GM19043 (cell line): ENCODE data around the gene HNRNPD.
"Not testable (repeated sequence)": the region's sequence is repeated elsewhere in the genome, so short reads cannot be mapped to it uniquely, and the experiment has no call there.

Source experiments
- ATAC-seq: cut with Tn5 transposase; IDR thresholded peaks from one replicate; pipeline ENCODE4 v1.9.1; 2021; ENCODE audit warnings: low read depth; ENCODE audit not compliant: unreplicated experiment

Gene HNRNPD, protein sequence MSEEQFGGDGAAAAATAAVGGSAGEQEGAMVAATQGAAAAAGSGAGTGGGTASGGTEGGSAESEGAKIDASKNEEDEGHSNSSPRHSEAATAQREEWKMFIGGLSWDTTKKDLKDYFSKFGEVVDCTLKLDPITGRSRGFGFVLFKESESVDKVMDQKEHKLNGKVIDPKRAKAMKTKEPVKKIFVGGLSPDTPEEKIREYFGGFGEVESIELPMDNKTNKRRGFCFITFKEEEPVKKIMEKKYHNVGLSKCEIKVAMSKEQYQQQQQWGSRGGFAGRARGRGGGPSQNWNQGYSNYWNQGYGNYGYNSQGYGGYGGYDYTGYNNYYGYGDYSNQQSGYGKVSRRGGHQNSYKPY

DNA sequence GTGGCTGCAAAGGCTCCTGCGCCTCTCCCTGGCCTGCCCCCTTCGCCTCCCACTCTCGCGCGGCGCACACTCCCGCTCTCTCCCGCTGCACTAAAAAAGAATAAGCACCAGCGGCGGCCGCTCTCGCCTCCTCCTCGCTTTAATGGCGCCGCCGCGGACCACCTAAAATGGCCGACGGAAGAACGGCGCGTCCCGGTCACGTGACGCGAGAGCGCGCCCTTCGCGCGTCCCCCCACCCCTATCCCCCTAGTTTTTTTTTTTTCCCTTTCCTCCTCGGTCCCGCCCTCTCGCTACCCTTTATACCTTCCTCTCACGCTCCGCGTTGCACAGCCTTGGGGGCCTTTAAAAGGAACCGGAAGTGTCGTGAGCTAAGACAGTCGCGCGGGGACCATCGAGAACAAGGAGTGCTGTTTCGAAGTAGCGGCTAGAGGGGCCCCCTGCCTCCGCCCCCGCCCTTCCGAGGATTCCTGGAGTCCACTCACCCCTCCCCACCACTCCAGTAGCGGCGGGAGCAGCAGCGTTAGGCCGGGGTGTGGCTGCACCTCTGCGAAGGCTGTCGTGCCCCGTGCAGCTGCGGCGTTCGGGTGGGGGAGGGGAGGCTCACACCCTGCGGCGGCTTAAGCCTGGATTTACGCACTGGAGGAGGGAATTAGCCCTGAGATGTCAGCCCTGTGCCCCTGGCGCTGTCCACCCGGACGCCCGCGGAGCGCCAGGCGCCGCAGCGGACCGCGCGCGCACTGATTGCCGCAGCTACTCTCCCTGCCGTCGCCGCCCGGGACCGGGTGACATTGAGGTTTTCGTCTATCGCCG lies at the start of gene HNRNPD:
TSS of gene HNRNPD (minus strand) at position 176 of the 810 bp plus-strand sequence. CDS start 313 bp downstream, outside the sequence.
- peak; percentile 94 for ATAC-seq

DNA sequence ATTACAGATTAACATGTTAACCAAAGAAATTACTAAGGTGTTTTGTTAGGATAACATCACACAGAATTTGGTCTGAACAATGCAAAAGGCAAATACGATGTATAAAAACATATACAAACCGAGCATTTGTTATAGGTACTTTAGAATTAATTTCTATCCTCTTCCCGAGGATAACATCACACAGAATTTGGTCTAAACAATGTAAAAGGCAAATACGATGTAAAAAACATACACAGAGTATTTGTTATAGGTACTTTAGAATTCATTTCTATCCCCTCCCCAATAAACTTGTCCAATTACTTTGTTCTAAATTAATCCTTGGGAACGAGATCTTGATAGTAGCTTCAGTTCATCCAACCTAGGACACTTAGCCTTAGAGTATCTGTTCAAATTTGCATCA lies 48.8 kb upstream of the HNRNPD start:
- no peak for ATAC-seq

DNA sequence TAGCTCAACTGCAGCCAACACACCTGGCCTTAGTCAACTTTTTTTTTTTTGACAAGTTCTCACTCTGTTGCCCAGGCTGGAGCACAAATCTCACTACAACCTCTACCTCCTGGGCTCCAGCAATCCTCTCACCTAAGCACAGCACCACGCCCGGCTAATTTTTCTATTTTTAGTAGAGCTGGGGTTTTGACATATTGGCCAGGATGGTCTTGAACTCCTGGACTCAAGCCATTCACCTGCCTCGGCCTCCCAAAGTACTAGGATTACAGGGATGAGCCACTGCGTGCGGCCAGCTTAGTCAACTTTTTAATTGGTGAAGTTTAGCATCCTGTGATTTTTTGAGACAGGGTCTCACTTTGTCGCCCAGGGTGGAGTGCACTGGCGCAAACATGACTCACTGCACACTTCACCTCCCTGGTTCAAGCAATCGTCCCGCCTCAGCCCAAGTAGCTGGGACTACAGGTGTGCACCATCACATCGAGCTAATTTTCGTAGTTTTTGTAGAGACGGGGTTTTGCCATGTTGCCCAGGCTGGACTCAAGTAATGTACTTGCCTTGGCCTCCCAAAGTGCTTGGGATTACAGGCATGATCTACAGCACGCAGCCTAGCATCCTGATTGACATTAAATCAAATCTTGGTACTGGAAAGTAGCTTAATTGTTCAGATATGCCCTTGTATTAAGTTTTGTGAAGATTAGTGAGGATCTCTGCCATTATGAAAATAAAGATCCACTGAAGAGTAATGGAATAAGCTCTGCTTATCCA lies 48.2 kb upstream of the HNRNPD start:
- no peak for ATAC-seq

DNA sequence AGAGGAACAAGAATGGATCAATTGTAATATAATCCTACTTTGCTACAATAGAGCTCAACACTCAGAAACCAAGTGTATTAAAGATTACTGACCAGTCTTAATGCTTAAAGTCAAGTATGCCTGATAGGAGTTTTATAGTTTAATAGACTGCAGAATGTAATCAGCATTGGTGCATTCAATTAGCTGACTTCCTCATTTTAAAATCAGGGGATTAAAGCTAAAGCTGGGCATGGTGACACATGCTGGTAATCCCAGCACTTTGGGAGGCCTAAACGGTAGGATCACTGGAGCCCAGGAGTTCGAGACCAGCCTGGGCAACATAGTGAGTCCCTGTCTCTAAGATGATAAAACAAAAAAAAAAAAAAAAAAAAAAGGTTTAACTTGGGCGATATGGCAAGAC lies 45.7 kb upstream of the HNRNPD start:
- no peak for ATAC-seq

DNA sequence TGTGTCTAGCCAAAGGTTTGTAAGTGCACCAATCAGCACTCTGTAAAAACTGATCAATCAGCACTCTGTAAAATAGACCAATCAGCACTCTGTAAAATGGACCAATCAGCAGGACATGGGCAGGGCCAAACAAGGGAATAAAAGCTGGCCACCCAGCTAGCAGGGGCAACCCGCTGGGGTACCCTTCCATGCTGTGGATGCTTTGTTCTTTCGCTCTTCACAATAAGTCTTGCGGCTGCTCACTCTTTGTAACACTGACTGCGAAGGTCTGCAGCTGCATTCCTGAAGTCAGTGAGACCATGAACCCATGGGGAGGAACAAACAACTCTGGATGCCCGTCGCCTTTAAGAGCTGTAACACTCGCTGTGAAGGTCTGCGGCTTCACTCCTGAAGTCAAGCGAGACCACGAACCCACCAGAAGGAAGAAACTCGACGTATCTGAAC lies 42.2 kb upstream of the HNRNPD start:
- no peak for ATAC-seq

DNA sequence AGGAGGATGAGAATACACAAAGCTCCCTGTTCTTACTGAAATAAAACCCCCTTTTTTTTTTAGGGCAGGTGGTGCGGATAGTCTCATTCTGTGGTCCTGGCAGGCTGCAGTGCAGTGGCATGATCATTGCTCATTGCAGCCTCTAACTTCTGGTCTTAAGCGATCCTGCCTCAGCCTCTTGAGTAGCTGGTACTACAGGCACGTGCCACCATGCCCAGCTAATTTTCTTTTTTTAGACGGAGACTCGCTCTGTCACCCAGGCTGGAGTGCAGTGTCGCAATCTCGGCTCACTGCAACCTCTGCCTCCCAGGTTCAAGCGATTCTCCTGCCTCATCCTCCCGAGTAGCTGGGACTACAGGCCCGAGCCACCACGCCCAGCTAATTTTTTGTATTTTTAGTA lies 41.3 kb upstream of the HNRNPD start:
- ATAC-seq, result not testable (repeated sequence)

DNA sequence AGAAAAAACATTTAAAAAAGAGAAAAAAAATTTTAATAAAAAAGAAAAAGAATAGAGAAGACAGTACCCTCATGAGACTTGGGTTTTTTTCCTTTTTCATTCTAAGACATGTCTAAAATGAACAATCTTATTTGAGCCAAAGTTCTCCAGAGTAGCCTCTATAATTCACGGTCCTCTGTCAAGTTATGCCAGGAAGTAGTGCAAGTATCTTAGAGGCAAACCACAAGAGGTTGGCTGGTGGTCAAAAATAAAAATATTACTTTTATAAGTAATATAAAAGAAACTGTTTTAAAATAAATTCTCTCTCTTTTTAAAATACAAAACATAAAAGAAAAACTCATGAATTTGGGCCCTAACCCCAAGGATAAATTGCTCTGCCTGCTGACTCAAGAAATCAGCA lies 29.9 kb upstream of the HNRNPD start:
- ATAC-seq, result no peak

DNA sequence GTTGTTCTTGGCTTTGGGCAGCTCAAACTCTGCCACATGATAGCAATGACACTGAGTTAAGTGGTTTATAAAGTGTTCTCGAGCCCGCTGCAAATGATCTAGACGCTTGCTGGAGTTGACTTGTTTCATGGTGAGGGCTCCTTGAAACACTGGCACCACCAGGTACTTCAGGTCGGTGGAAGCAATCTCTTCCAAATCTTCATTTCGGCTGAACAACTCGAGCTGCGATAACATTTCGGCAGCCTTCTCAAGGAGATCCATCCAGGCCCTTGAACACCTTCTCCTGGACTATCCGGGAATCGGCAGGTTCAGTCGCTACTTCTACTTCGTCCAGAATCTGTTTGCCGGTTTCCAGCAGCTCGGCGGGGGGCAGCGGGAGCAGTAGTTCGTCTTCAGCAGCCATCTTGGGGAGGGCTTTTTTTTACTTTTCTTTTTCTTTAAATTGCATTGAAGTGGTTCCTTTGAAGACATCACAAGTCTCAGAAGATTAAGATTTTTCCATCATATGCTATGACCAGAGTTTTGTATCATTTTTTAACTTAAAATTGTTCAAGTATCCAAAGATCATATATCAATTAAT lies 28.5 kb upstream of the HNRNPD start:
- no peak for ATAC-seq

DNA sequence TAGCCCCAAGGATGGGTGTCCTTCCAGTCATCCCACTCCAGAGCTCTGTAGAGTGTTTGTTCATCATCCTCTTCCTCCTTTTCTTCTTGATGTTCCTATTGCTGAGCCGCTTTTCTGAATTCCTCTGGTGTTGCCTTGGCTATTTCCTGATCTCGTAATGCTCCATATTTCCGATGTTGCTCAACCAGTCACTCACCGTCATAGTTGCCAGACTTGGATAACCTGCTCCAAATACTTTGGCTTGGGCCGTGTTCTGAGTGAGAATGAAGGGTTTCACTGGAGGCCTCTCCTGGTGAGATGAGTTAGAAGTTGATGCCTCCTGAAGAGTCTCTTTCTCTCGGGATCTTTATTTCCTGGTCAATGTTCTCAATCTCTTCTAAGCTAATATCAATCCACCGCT lies 27.8 kb upstream of the HNRNPD start:
- ATAC-seq, result no peak

DNA sequence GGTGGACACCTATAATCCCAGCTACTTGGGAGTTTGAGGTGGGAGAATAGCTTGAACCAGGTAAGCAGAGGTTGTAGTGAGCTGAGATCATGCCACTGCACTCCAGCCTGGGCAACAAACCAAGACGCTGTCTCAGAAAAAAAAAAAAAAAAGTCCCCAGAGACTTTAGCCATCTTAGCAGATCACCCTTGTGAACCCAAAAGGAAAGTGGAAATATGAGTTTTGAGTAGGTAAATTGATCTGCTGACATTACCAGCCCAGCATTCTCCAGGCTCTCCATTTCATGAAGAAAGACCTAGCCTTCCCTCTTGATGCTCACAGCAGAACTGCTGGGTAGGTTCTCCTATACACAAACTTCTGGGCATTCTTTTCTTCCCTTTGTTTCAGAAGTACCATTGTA lies 24.5 kb upstream of the HNRNPD start:
- no peak for ATAC-seq

DNA sequence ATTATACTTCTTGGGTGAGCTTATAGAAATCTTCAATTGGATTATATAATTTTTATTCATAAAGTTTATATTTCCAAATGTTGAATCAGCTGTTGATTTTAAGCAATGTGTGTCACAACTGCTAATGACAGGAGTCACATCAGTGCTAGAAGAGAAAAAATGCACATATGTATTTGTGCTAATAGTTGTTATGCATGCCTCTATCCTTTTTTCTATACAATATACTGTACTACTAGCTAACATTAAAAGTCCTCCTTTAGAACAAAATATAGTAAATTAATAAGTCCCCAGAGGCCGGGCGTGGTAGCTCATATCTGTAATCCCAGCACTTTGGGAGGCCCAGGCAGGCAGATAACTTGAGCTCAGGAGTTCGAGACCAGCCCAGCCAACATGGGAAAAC lies 23.7 kb upstream of the HNRNPD start:
- ATAC-seq, result no peak

DNA sequence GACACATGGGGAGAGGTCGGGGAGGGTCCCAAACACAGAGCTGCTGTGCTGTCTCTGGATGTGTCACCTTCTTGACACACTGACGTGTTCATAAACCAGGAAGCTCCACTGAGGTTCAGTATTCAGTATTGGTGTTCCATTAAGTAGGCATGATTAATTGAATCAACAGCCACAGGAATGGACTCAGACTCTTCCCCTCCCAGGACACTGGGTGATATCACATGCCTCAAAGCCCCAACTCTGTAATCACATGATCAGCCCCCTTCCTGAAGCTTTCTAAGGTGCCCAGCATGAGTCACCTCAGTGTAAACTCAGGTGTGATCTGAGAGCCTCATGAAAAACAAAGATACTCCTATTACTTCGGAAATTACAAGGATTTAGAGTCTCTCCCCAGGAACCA lies 21.1 kb upstream of the HNRNPD start:
- no peak for ATAC-seq

DNA sequence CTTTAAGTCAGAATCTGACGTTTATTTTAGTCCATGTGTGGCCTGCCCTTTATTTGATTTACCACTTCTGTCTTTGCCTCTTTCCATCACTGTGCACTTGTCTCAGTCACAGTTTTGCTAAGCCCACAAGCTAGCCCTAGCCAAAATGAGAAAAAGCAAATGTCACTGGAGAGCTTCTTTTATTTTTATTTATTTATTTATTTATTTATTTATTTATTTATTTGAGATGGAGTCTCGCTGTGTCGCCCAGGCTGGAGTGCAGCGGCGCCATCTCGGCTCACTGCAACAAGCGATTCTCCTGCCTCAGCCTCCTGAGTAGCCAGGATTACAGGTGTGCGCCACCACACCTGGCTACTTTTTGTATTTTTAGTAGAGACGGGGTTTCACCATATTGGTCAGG lies 16.3 kb upstream of the HNRNPD start:
- ATAC-seq, result not testable (repeated sequence)

DNA sequence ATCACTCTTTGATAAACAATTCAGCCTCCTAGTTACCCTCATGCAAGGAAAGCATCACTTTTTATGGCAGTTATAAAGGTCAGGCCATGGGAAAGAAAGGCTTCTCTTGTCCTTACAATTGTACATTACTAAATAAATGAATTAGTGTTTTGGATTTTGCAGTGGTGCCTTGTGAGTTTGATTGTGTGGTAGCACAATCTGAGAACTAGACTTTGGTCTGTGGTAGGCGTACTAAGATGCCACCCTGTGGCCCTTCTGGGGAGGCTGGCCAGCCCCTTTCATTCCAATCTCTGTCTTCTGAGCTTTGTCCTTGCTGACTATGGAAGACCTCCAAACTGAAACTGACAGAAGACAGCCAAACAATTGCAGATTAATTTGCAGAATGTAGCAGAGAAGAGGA lies 14.6 kb upstream of the HNRNPD start:
- no peak for ATAC-seq

DNA sequence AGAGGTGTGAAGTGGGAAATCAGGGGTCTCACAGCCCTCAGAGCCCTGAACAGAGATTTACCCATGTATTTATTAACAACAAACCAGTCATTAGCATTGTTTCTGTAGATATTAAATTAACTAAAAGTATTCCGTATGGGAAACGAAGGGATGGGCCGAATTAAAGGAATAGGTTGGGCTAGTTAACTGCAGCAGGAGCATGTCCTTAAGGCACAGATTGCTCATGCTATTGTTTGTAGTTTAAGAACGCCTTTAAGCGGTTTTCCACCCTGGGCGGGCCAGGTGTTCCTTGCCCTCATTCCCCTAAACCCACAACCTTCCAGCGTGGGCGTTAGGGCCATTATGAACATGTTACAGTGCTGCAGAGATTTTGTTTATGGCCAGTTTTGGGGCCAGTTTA lies 12.5 kb upstream of the HNRNPD start:
- ATAC-seq, result not testable (repeated sequence)

DNA sequence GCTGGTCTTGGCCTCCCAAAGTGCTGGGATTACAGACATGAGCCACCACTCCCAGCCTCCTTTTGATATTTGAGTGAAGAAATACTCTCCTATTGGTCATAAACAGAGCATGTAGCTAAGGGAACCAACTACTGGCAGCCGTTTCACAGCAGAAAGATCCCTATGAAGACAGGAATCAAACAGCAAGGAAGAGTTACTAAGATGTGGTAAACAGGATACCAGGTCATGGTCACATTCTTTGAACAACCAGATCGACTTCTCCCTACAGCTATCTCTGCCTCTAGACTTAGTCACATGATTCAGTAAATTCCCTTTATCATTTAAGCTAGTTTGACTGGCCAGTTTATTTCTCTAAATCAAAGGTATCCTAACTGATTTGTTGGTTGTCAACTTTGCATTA lies 9.0 kb upstream of the HNRNPD start:
- ATAC-seq, result no peak

DNA sequence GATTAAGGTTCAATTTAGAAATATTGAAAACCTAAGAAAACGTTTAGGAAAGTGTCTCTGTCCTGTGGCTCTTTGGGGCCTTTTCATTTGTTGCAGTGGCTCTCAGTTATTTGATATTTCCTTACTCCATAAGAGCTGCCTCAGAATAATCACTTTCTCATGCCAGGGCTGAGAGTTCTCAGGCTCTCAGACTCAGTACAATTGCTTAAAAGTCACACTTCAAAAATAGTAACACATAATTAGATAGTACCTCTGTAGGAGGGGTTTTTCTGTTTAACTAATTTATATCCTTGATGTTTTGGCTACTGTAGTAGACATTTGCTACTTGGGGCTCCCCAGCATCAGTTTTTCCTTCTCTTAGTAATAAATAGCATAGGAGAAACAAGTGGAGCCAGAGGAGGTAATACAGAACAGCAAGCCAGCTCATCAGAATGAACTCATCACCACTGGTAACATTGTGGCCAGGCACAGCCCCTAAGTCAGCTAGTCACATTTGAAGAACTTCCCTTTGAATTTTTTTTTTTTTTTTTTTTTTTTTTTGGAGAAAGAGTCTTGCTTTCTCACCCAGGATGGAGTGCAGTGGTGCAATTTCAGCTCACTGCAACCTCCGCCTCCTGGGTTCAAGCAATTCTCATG lies 8.0 kb upstream of the HNRNPD start:
- ATAC-seq, result no peak

DNA sequence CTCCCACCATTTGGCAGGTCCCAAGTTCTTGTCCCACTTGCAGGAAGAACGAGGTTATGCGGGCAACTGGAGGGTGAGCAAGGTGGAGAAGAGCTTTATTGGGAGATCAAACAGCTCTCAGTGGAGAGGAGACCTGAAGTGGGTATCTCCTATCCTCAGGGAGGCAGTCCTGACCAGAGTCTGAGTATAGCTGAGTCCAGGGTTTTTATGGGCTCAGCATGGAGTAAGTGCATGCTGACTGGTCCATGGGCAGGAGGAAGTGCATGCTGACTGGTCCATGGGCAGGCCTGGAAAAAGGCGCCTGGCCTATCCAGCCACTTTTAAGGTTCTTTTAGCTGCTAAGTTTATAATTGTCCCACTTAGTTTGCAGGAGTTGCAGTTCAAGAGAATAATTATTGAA lies 7.4 kb upstream of the HNRNPD start:
- no peak for ATAC-seq

DNA sequence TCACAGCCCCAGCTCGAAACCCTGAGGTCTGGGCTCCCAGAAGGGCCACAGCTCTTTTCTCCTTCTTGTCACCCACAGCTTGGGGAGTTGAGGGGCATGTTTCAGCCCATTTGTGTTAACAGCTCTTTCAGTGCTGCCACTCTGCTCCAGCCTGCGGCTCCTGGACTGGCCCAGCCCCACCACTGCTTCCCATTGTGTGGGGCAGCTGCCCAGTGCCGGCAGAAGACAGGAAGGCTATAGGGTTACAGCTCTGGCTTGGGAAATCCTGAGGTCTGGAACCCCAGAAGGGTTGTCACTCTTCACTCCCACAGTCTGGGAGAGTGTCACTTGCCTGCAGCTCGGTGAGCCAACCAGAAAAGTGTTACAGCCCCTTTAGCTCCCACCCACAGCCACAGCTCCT lies 7.0 kb upstream of the HNRNPD start:
- no peak for ATAC-seq

DNA sequence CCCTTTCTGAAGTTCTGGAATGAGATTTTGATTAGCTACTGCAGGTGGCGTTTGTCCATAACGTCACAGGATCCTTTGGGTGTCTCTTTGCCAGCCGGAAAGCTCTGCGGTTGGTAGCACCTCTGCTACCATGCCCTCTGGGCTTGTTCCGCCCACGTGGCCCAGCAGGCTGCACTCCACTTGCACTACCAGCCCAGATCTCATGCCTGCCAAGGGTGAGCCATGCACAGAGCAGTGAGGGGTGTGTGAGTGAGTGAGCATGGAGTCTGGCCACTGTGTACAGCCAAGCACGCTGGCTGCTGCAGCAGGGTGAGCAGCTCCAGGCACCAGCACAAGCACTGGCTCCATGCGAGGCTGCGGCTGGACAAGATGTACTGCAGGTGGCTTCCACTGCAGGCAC lies 6.6 kb upstream of the HNRNPD start:
- no peak for ATAC-seq
